GM10266 (cell line): Measurements from ENCODE around the gene GDA.

ENCODE experiments used
- DNase-seq: peaks from one replicate; pipeline ENCODE4 v3.0.0; 2012; ENCODE audit errors: extremely low spot score
- TF ChIP-seq, protein P1 (sequence below): IDR thresholded peaks from 2 replicates; pipeline ENCODE4 v1.5.1; 2012; ENCODE audit warnings: mild to moderate bottlenecking, low read depth; ENCODE audit not compliant: control insufficient read depth, insufficient read depth; ENCODE audit errors: missing control alignments

The GDA gene

DNA sequence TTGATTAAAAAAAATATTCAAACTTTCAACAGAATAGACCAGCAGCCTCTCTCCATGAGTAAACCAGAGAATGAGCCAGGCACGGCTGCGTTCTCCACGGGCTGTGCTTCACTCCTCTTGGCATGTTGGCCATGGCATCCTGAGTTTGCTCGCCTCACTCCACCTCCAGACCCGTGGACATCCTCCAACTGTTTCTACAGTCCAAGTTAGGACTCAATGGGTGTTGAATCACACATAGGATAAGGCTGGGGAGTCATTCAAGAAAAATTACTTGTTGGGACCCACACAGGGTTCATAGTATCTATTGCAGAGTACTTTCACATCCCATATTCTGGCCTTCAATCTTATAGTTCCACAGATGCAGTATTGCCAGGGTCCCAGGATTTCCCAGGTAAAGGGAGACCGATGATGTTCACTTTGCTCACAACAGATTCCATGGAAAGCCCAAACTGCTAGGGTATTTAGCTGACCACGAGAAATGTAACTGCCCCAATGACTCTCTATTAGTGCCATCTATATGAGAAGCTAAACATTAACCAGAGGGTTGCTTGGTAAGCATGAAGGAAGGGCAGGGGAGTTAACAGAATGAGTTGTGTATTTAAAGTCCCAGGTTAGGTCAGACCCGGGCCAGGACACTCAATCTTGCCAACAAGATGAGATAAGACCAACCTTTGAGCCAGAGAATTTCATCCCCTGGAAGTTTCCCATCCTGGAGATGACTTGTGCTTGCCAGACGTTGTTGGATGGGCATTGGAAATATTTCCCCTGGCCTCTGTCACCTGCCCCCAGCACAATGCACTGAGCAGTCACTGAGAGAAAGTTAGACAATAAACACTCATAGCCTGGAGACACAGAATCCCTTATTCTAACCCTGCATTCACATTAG, 19.7 kb upstream of the GDA start:
- TF ChIP-seq, protein P1, sequence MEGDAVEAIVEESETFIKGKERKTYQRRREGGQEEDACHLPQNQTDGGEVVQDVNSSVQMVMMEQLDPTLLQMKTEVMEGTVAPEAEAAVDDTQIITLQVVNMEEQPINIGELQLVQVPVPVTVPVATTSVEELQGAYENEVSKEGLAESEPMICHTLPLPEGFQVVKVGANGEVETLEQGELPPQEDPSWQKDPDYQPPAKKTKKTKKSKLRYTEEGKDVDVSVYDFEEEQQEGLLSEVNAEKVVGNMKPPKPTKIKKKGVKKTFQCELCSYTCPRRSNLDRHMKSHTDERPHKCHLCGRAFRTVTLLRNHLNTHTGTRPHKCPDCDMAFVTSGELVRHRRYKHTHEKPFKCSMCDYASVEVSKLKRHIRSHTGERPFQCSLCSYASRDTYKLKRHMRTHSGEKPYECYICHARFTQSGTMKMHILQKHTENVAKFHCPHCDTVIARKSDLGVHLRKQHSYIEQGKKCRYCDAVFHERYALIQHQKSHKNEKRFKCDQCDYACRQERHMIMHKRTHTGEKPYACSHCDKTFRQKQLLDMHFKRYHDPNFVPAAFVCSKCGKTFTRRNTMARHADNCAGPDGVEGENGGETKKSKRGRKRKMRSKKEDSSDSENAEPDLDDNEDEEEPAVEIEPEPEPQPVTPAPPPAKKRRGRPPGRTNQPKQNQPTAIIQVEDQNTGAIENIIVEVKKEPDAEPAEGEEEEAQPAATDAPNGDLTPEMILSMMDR: no peak

GRCh38 chr9:72130321-72130720, 18.9 kb upstream of the GDA start:
- TF ChIP-seq, protein P1: no peak
- no peak for DNase-seq

More for the DNA sequence above, 19.7 kb upstream of the GDA start:
- no peak for DNase-seq

GRCh38 chr9:72131206-72131605, 18.0 kb upstream of the GDA start:
- TF ChIP-seq, protein P1: no peak
- DNase-seq: no peak

GRCh38 chr9:72132052-72132451, 17.2 kb upstream of the GDA start:
- no peak for DNase-seq
- TF ChIP-seq, protein P1: no peak

- no peak for DNase-seq
- TF ChIP-seq, protein P1: no peak
Measured at GRCh38 chr9:72133365-72134035, 15.7 kb upstream of the GDA start.

GRCh38 chr9:72134801-72135200, 14.4 kb upstream of the GDA start:
- DNase-seq: no peak
- TF ChIP-seq, protein P1: no peak

- DNase-seq: no peak
- TF ChIP-seq, protein P1: no peak
Measured at GRCh38 chr9:72137697-72138365, 11.4 kb upstream of the GDA start.
